HG03460 (cell line): ENCODE measurements around the gene ETV1.

ENCODE experiments used
- ATAC-seq: cut with Tn5 transposase; IDR thresholded peaks from one replicate; pipeline ENCODE4 v1.9.1; 2021; ENCODE audit not compliant: unreplicated experiment

ETV1 gene

GRCh38 chr7:13989126-13989948 lies at the start of gene ETV1:
Gene ETV1 (minus strand): TSS chr7:13989666. CDS start chr7:13989052, 614 bp downstream.
- no peak for ATAC-seq

DNA sequence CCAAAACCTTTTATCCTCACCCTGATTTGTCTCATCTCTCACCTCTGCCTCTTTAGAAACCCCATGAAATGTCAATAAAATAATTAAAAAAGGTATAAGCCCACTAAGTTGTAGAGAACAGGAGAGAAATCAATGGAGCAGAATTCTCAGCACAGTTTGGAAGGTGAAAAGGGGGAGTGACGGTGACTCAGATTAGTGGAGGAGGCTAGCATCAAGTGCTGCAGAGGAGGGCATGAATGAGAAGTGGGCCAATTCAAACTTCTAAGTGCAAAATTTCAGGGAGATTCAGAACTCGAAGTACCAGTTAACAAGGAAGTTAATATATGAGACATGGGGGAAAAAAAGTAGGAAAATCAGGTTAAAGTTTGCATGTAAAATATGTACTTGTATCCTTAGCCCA lies 34.9 kb upstream of the ETV1 start:
- no peak for ATAC-seq

- ATAC-seq = no peak
Measured at GRCh38 chr7:14023838-14024237, 34.4 kb upstream of the ETV1 start.

GRCh38 chr7:14023342-14023741 lies 33.9 kb upstream of the ETV1 start:
- ATAC-seq = no peak

GRCh38 chr7:14021069-14021468 lies 31.6 kb upstream of the ETV1 start:
- no peak for ATAC-seq

DNA sequence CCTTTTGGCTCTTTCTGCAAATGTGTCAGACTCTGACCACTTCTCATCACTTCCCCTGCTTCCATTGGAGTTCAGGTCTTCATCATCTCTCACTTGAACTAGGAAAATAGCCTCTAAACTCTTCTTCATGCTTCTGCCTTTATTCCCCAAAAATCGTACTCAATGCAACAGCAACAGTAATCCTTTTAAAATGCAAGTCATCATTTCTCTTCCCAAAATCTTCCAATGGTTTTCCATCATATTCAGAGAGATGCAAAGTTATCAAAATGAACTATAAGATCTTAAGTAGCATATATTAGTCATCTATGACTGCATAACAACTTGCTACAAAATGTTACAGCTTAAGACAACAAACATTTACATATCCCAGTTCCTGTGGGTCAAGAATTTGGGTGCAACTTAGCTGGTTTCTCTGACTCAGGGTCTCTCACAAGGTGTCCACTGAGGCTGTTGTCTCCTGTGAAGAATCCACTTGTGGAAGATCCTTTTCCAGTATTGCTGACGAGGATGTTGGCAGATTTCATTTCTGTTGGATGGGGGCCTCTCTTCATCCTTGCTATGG lies 31.0 kb upstream of the ETV1 start:
- no peak for ATAC-seq

- ATAC-seq = no peak
Measured at GRCh38 chr7:14018751-14019150, 29.3 kb upstream of the ETV1 start.

GRCh38 chr7:14016950-14017349 lies 27.5 kb upstream of the ETV1 start:
- no peak for ATAC-seq

DNA sequence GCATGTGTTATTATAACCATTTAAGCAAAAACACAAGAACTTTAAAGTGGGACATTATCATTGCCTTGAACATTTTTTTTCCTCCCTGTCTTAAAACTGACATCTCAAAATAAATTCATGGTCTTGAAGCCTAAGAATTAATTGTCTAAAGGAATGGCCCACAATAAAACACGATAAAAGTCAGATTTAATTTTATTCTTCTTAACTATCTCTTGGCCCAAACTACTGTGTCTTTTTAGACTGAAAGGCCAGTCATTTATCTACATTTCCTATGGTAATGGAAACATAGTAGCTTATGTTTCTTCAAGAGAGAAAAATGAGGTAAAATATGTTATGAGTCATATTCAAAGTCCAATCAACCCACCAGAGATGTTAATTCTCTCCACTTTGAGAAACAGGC lies 24.4 kb upstream of the ETV1 start:
- ATAC-seq = no peak

- ATAC-seq = no peak
Measured at GRCh38 chr7:14009453-14010418, 20.3 kb upstream of the ETV1 start.

DNA sequence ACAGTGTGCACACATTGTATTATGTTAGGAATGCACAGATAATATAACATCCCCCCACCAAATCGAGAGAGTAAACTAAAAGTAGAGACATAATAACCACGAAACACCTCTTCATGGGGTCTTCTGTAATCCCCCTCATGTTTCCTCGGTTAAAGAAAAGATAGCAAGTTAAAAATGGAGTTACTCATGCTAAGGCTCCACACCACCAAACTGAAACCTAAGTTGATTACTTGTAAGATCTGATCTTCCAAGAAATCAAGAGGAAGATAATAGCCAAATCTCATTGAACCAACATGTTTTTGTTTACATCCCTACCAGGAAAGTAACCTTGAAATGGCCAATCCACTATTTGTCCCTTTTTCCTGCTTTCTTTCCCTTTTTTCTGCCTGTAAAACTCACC lies 11.7 kb upstream of the ETV1 start:
- no peak for ATAC-seq

DNA sequence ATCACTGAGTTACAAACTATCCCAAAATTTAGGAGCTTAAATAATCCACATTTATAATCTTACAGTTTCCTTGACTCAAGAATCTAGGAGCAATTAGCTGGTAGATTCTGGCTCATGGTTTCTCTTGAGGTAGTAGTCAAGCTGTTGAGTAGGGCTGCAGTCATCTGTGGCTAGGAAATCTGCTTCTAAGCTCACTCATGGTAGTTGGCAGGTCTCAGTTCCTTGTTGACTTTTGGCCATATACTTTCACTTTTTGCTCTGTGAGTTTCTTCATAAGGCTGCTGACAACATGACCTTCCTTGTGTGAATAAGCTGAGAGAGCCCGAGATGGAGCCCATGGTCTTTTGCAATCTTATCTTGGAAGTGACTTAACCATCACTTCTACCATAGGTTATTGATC lies 10.8 kb upstream of the ETV1 start:
- no peak for ATAC-seq

GRCh38 chr7:13998866-13999265 lies 9.4 kb upstream of the ETV1 start:
- ATAC-seq = no peak

- no peak for ATAC-seq
Measured at GRCh38 chr7:13992596-13992964, 3.1 kb upstream of the ETV1 start.

- ATAC-seq = peak; percentile 5
Measured at GRCh38 chr7:13991791-13992595, 2.5 kb upstream of the ETV1 start.

DNA sequence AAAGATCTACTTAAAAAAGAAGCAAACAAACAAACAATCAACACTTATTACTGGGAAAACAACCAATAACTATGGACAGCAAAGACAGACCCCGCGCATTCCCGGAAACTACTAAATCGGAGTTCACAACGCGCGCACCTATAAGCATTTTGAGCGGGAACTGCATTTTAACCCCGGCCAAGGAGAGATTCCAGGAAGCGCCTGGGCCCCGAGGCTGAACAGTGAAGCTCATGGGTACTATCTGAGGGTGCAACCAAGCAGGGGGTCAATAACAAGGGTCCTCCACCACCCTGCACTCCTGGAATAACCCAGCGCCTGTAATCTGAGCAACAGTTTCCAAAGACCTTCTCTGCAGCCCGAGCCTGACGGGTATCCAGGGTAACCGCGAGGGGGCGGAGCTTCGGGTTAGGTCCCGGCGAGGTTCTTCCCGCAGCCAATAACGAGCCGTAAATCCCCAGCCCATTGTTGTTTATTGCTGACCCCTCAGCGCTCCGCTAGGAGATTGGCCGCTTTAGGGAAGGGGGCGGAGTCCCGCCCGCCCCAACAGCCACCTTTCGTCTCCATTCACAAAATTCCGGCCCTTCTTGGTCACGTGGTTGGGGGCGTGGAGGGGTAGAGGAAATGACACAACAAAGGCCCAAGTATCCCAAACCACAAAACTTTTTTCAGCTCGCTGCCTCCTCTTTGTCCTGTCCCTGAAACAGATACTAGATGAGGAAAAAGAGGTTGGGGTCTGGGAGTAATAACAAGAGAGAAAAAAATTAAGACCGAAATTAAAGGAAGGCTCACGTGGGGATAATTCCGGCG lies 1.7 kb upstream of the ETV1 start:
- peak; percentile 78 for ATAC-seq

DNA sequence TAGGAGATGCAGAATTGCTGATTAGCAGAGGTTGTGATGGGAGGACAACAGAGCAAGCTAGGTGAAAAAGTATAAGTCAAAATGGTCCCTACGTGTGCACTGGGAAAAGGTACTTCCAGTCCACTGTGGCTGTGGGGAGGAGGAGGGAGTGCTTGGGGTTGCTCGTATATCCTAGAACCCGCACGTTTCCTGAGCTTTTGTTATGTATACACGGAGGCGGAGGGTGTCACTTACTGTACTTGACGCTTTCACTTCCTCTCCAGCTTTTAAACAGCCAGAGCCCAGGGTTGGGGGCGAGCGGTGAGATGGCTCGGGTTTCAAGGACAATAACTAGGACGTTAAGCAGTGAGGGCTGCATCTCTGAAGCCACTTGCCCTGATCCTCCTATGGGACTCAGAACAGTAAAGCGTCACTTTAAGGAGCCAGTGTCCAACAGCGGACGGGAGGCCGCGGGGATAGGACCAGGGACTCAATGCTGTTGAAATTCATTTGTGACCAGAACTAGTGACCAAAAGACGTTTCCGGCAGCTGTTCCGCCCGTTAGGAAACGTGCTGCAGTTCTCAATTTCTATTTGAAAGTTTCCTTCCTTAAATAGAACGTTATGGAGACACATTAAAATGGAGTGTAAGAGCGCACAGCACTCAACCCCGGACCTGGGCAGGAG lies 985 bp upstream of the ETV1 start:
- ATAC-seq = no peak

DNA sequence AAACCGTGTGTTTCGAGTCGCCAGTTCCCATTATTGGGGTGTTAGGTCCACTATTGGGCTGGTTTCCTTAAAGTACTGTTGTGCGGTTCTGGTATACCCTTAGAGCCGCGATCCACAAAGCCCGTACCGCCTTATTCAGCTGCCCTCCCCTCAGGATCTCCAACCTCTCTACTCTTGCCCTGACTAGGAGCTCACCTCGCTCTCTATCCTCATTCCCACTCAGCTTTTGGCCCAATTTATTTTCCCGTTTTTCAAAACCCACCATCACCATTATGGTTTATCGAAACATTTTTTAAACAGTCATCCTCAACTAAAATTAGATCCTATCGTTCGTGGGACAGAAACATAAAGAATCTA lies 461 bp upstream of the ETV1 start:
- ATAC-seq = no peak

DNA sequence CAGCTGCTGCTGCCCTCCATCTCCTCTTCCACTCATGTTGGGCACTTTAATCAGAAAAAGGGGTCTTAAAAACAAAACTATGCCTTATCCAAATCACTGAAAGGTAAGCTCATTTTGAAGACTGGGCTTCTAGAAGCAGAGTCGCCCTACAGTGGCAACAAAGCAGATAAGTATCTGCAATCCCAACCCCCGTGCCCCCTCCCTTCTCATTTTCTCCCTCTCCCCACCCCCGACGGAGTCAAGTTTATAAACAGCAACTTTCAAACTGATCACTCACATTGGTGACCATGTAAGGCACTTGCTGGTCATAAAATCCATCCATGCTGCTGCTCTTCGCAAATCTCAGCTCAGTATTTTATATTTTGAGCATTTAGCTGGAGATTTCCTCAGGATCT lies 738 bp downstream of the ETV1 start:
- ATAC-seq = no peak

DNA sequence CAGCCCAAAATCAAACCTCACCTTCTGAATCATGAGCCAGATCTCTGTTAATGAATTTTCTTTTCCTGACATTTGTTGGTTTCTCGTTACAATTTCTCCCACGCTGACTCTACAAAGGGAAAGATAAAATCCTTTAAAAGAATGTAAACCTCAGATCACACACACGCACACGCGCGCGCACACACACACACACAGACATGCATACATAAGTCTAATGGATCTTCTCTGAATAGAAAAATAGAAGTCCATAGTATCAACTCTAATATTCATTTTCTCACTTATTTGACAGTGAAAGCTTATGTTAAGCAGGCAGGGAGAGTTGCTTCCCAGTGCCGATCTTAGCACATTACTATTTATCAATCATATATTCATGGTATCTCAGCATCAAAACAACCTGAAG lies 1.4 kb downstream of the ETV1 start:
- no peak for ATAC-seq
